Left lung (tissue), 10 donors: ENCODE results near the gene ATN1. TPM values are rescaled to one million over a fixed set of nuclear protein-coding genes. Genes with fewer than 3 reads are reported as not detected.

Experiments
- ATAC-seq: fragments of 200-7000 bp; cut with Tn5 transposase; one replicate; pipeline ENCODE4 v1.9.1; 2020; ENCODE audit warnings: moderate library complexity
- DNase-seq, 4 donors: peaks; one replicate each; pipeline ENCODE4 v3.0.0-alpha.2; 2013 to 2020
- H3K27ac ChIP-seq, 2 donors: fragments of 200-600 bp; sonication (generic) in 1 of 2; one replicate each; pipeline versions ENCODE4 v1.5.0 to v1.8.0; 2020 to 2021
- H3K27me3 ChIP-seq, 2 donors: fragments of 200-600 bp; sonication (generic) in 1 of 2; one replicate each; pipeline versions ENCODE4 v1.5.0 to v1.8.0; 2020 to 2021
- H3K36me3 ChIP-seq, 2 donors: fragments of 200-600 bp; sonication (generic) in 1 of 2; one replicate each; pipeline versions ENCODE4 v1.5.0 to v1.8.0; 2020 to 2021
- H3K4me1 ChIP-seq, 2 donors: fragments of 200-600 bp; one replicate each; pipeline ENCODE4 v1.8.0; 2021
- H3K4me3 ChIP-seq, 2 donors: fragments of 200-600 bp; sonication (generic) in 1 of 2; one replicate each; pipeline versions ENCODE4 v1.5.0 to v1.8.0; 2020 to 2021; ENCODE audit warnings: mild to moderate bottlenecking in 1 of 2
- H3K9me3 ChIP-seq, 2 donors: fragments of 200-600 bp; sonication (generic) in 1 of 2; one replicate each; pipeline versions ENCODE4 v1.5.0 to v1.8.0; 2020 to 2021
- CTCF ChIP-seq, 2 donors: fragments of 200-600 bp; sonication (generic) in 1 of 2; IDR thresholded peaks; one replicate each; pipeline versions ENCODE4 v1.5.0 to v1.8.0; 2021; ENCODE audit warnings: antibody characterized with exemption in 2 of 2
- intact Hi-C, 2 donors: fragments of 100-400 bp; cut with DNase I; formaldehyde crosslinking; loops; one replicate each; pipeline versions ENCODE4 v1.11.2 to v1.14.2; 2022
- polyA plus RNA-seq, 6 donors: library from polyadenylated mRNA; unstranded; fragments of 120-200 nt; gene quantifications; one replicate each; pipeline ENCODE4 v1.2.1, GENCODE V29; 2013; ENCODE audit not compliant: insufficient read length in 6 of 6
- total RNA-seq, 2 donors: library from RNA; stranded (reverse); fragmentation: NEBNext Ultra II Directional; extraction: Animal tissue kit (Norgen Biotek cat#: 25700); gene quantifications; one replicate each; pipeline ENCODE4 v1.2.1, GENCODE V29; 2021
- donor health status: DM: no; HTN: yes; CAD: no.
- donor health status: DM: no; HTN: no; CAD: no.

The ATN1 gene
- total and polyA plus RNA-seq, 8 donors = 94.9 to 134 (median 110) TPM

GRCh38 chr12:6951551-6952120 is 23.9 kb downstream of the ATN1 start:
- TF ChIP-seq CTCF (IDR thresholded peaks at IDR 0.05) = no peak
- peaks cover 5 to 71% of the 10 kb centered on the region in 2 donors for H3K4me1 ChIP-seq
- H3K9me3 ChIP-seq = no peaks in the 10 kb centered on the region
- no peak for ATAC-seq
- peak overlapping the region; percentile 23 to 69 for H3K4me3 ChIP-seq
- H3K27me3 ChIP-seq = no peaks in the 10 kb centered on the region
- intact Hi-C loops = loop anchor here in 1 of 2 donors (10.0 kb wide), 1 partner anchor 163 kb away; no protein-coding TSS in a partner anchor
- peak in 1 of 4 donors; percentile 38 for DNase-seq
- peak overlapping the region; percentile 82 to 93 for H3K27ac ChIP-seq
- H3K36me3 ChIP-seq = peaks cover 0 to 30% of the 10 kb centered on the region in 2 donors

GRCh38 chr12:6952121-6952862 is 24.5 kb downstream of the ATN1 start:
- H3K4me1 ChIP-seq = peaks cover 5 to 71% of the 10 kb centered on the region in 2 donors
- peak in 2 of 4 donors; percentile 32 to 83 for DNase-seq
- no peaks in the 10 kb centered on the region for H3K9me3 ChIP-seq
- TF ChIP-seq CTCF (IDR thresholded peaks at IDR 0.05) = no peak
- no peak for ATAC-seq
- H3K36me3 ChIP-seq = peaks cover 0 to 36% of the 10 kb centered on the region in 2 donors
- intact Hi-C loops = loop anchor here in 1 of 2 donors (10.0 kb wide), 1 partner anchor 163 kb away; no protein-coding TSS in a partner anchor
- H3K4me3 ChIP-seq = peak overlapping the region; percentile 23 to 69
- no peaks in the 10 kb centered on the region for H3K27me3 ChIP-seq
- peak overlapping the region; percentile 82 to 93 for H3K27ac ChIP-seq

GRCh38 chr12:6952863-6953441 is 25.2 kb downstream of the ATN1 start:
- TF ChIP-seq CTCF (IDR thresholded peaks at IDR 0.05) = no peak
- Histone ChIP-seq H3K27ac (peak overlapping the region; percentile 82 to 93), H3K27me3 (no peaks in the 10 kb centered on the region), H3K36me3 (peaks cover 0 to 43% of the 10 kb centered on the region in 2 donors), H3K9me3 (no peaks in the 10 kb centered on the region), H3K4me3 (peak overlapping the region; percentile 23 to 69), H3K4me1 (peaks cover 5 to 74% of the 10 kb centered on the region in 2 donors)
- DNase-seq = no peak
- ATAC-seq = no peak
- intact Hi-C loops = loop anchor here in 1 of 2 donors (10.0 kb wide), 1 partner anchor 162 kb away; no protein-coding TSS in a partner anchor

- H3K9me3 ChIP-seq = no peaks in the 10 kb centered on the region
- H3K27ac ChIP-seq = peak overlapping the region; percentile 82 to 93
- peak overlapping the region; percentile 23 to 69 for H3K4me3 ChIP-seq
- ATAC-seq (peak; percentile 65), DNase-seq (peak in 2 of 4 donors; percentile 83 to 90)
- peaks cover 5 to 74% of the 10 kb centered on the region in 2 donors for H3K4me1 ChIP-seq
- H3K27me3 ChIP-seq = no peaks in the 10 kb centered on the region
- peaks cover 0 to 49% of the 10 kb centered on the region in 2 donors for H3K36me3 ChIP-seq
- intact Hi-C loops = loop anchor here in 1 of 2 donors (10.0 kb wide), 1 partner anchor 161 kb away; no protein-coding TSS in a partner anchor
- no peak for TF ChIP-seq CTCF (IDR thresholded peaks at IDR 0.05)
Measured at GRCh38 chr12:6953442-6954315, 25.9 kb downstream of the ATN1 start.
